ENCODE results near the gene ANKS1B.

Gene ANKS1B

DNA sequence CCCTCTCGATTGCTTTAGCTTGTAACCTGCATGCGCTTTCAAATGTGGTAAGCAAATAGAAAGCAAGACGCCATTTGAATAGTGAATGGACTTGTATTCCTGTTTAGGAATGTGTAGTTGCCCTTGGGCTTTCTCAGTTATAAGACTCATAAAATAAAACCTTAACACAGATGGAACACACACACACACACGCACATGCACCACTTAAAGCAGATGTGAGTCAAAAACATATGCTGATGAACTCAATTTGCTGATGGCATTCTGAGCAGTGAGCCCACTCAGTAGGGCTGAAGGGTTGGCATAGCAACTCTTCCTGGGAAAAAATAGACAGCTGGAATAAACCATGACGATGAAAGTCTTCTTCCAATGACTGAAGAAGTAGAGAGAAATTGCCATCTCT, 979.1 kb downstream of the ANKS1B start (continued):
- TF ChIP-seq, protein P1, sequence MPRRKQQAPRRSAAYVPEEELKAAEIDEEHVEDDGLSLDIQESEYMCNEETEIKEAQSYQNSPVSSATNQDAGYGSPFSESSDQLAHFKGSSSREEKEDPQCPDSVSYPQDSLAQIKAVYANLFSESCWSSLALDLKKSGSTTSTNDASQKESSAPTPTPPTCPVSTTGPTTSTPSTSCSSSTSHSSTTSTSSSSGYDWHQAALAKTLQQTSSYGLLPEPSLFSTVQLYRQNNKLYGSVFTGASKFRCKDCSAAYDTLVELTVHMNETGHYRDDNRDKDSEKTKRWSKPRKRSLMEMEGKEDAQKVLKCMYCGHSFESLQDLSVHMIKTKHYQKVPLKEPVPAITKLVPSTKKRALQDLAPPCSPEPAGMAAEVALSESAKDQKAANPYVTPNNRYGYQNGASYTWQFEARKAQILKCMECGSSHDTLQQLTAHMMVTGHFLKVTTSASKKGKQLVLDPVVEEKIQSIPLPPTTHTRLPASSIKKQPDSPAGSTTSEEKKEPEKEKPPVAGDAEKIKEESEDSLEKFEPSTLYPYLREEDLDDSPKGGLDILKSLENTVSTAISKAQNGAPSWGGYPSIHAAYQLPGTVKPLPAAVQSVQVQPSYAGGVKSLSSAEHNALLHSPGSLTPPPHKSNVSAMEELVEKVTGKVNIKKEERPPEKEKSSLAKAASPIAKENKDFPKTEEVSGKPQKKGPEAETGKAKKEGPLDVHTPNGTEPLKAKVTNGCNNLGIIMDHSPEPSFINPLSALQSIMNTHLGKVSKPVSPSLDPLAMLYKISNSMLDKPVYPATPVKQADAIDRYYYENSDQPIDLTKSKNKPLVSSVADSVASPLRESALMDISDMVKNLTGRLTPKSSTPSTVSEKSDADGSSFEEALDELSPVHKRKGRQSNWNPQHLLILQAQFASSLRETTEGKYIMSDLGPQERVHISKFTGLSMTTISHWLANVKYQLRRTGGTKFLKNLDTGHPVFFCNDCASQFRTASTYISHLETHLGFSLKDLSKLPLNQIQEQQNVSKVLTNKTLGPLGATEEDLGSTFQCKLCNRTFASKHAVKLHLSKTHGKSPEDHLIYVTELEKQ (tag by site-specific recombination; IDR thresholded peaks at IDR 0.05; ENCODE audit: borderline replicate concordance): no peak
- no peak for TF ChIP-seq ZNF555 (tag by site-specific recombination; conservative IDR thresholded peaks at IDR 0.05)
- TF ChIP-seq KLF1 (tag by site-specific recombination; IDR thresholded peaks at IDR 0.05): no peak

DNA sequence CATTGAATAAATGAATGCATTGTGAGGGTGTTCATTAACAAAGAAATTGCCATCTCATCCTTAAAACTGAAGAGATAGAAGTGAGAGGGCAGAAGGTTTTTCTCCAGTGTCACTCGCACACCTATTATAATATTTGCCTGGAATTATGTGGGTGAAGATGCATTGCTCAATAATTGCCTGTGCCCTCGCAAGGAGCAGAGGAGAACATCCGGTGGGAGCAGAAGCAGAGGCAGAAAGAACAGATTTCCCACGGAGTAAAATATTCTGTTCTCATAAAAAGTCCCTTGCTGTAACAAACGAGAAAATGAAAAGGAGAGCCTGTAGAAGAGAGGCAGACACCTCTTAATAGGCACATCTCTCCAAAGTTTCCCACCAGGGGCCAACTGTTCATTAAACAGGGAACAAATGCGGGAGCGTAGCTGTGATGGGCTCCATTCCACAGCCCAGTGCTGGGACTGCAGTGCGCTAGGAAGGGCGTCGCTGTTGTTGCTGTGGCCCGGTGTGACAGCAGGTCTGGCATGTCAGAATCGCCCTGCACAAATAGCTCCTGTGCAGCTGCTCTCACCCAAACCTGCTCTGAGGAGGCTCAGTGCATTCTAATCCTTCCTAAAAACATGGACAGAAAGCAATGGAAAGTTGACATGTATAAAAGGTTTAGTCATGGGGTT, 979.8 kb downstream of the ANKS1B start:
- Histone ChIP-seq H3K9me3 (ENCODE audit: control insufficient read depth, insufficient read depth, low read depth, low read length) (no peaks in the 10 kb centered on the region), H3K27ac (ENCODE audit: extremely low read depth, low read depth, low read length) (no peak overlapping the region), H3K4me1 (ENCODE audit: control insufficient read depth, insufficient read depth, low read length) (no peaks in the 10 kb centered on the region), H3K36me3 (ENCODE audit: control insufficient read depth in 2 of 2, insufficient read depth in 1 of 2, low read length in 2 of 2) (no peaks in the 10 kb centered on the region), H3K4me3 (ENCODE audit: low read depth, low read length) (no peak overlapping the region)
- no peak for TF ChIP-seq FEZF1 (tag by site-specific recombination; IDR thresholded peaks at IDR 0.05)
- TF ChIP-seq ZNF16 (tag by site-specific recombination; IDR thresholded peaks at IDR 0.05; ENCODE audit: low read depth): no peak
- TF ChIP-seq ZNF341 (tag by site-specific recombination; IDR thresholded peaks at IDR 0.05; ENCODE audit: low read depth): no peak
- TF ChIP-seq BCL11B (tag by site-specific recombination; IDR thresholded peaks at IDR 0.05; ENCODE audit: low read depth): no peak
- ChIA-PET POLR2A (no interaction called here), CTCF (no interaction called here)

DNA sequence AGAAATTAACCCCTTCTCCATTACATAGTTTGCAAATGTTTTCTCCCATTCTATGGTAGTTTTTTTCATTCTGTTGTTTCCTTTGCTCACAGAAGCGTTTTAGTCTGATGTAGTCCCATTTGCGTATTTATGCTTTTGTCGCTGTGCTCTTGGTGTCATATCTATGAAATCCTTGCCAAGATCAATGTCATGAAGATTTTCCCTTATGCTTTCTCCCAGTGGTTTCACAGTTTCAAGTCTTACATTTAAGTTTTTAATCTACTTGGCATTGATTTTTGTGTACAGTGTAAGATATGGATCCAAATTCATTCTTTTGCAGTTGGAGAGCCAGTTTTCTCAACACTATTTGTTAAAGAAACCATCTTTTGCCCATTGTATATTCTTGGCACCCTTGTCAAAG, 982.0 kb downstream of the ANKS1B start:
- TF ChIP-seq ZNF362 (tag by site-specific recombination; IDR thresholded peaks at IDR 0.05) (no peak), ZEB2 (tag by site-specific recombination; IDR thresholded peaks at IDR 0.05) (no peak), ZNF785 (tag by site-specific recombination; IDR thresholded peaks at IDR 0.05) (no peak), ZSCAN18 (tag by site-specific recombination; IDR thresholded peaks at IDR 0.05) (no peak), REPIN1 (tag by site-specific recombination; IDR thresholded peaks at IDR 0.05; ENCODE audit: low read depth) (no peak), SP2 (tag by site-specific recombination; IDR thresholded peaks at IDR 0.05) (no peak), ZNF433 (tag by site-specific recombination; IDR thresholded peaks at IDR 0.05; ENCODE audit: low read depth) (no peak), IKZF3 (tag by site-specific recombination; IDR thresholded peaks at IDR 0.05) (no peak), RBAK (tag by site-specific recombination; IDR thresholded peaks at IDR 0.05) (no peak), ZNF175 (tag by site-specific recombination; IDR thresholded peaks at IDR 0.05) (no peak), ZNF274 (IDR thresholded peaks at IDR 0.05; ENCODE audit: low read length) (no peak), ZNF274 (tag by site-specific recombination; IDR thresholded peaks at IDR 0.05; ENCODE audit: borderline replicate concordance) (no peak), ZNF777 (tag by site-specific recombination; IDR thresholded peaks at IDR 0.05; ENCODE audit: borderline replicate concordance) (no peak), PRDM1 (tag by site-specific recombination; IDR thresholded peaks at IDR 0.05) (no peak)
- H3K36me3 ChIP-seq (ENCODE audit: control insufficient read depth in 2 of 2, insufficient read depth in 1 of 2, low read length in 2 of 2): no peaks in the 10 kb centered on the region
- ChIA-PET POLR2A (no interaction called here), CTCF (interaction anchor here (0.6 to 1.0 kb wide), 3 partner anchors 45 to 222 kb away, joined by 3 to 4 read pairs (median 3); no protein-coding TSS in a partner anchor)
- H3K4me1 ChIP-seq (ENCODE audit: control insufficient read depth, insufficient read depth, low read length): no peaks in the 10 kb centered on the region
- no peak overlapping the region for H3K4me3 ChIP-seq (ENCODE audit: low read depth, low read length)
- no peak overlapping the region for H3K27ac ChIP-seq (ENCODE audit: extremely low read depth, low read depth, low read length)
- H3K9me3 ChIP-seq (ENCODE audit: control insufficient read depth, insufficient read depth, low read depth, low read length): no peaks in the 10 kb centered on the region

All from HEK293 (cell line).